Measurements from ENCODE around the gene ERICH3.

- no peak for TF ChIP-seq ESRRA (IDR thresholded peaks at IDR 0.05; ENCODE audit: low read length)
- TF ChIP-seq KDM1A (IDR thresholded peaks at IDR 0.05; ENCODE audit: borderline replicate concordance), result no peak
- TF ChIP-seq HSF1 (IDR thresholded peaks at IDR 0.05; ENCODE audit: low read depth, low read length), result no peak
- no peak for TF ChIP-seq POLR2AphosphoS5 (IDR thresholded peaks at IDR 0.05; ENCODE audit: low read length)
- no peak for TF ChIP-seq ZSCAN29 (IDR thresholded peaks at IDR 0.05)
- TF ChIP-seq, protein P1, sequence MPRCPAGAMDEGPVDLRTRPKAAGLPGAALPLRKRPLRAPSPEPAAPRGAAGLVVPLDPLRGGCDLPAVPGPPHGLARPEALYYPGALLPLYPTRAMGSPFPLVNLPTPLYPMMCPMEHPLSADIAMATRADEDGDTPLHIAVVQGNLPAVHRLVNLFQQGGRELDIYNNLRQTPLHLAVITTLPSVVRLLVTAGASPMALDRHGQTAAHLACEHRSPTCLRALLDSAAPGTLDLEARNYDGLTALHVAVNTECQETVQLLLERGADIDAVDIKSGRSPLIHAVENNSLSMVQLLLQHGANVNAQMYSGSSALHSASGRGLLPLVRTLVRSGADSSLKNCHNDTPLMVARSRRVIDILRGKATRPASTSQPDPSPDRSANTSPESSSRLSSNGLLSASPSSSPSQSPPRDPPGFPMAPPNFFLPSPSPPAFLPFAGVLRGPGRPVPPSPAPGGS (IDR thresholded peaks at IDR 0.05; ENCODE audit: borderline replicate concordance, insufficient read depth, low read depth, low read length, poor library complexity, severe bottlenecking), result no peak
- TF ChIP-seq TCF3 (IDR thresholded peaks at IDR 0.05; ENCODE audit: borderline replicate concordance, insufficient read depth, low read depth, low read length), result no peak
- TF ChIP-seq MTA3 (IDR thresholded peaks at IDR 0.05; ENCODE audit: borderline replicate concordance, low read length), result no peak
- no peak for TF ChIP-seq KAT2A (conservative IDR thresholded peaks at IDR 0.05; ENCODE audit: control insufficient read depth, low read depth, low read length)
- TF ChIP-seq BMI1 (IDR thresholded peaks at IDR 0.05; ENCODE audit: borderline replicate concordance), result no peak
- TF ChIP-seq, protein P2, sequence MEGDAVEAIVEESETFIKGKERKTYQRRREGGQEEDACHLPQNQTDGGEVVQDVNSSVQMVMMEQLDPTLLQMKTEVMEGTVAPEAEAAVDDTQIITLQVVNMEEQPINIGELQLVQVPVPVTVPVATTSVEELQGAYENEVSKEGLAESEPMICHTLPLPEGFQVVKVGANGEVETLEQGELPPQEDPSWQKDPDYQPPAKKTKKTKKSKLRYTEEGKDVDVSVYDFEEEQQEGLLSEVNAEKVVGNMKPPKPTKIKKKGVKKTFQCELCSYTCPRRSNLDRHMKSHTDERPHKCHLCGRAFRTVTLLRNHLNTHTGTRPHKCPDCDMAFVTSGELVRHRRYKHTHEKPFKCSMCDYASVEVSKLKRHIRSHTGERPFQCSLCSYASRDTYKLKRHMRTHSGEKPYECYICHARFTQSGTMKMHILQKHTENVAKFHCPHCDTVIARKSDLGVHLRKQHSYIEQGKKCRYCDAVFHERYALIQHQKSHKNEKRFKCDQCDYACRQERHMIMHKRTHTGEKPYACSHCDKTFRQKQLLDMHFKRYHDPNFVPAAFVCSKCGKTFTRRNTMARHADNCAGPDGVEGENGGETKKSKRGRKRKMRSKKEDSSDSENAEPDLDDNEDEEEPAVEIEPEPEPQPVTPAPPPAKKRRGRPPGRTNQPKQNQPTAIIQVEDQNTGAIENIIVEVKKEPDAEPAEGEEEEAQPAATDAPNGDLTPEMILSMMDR (IDR thresholded peaks at IDR 0.05 in 2 of 3, conservative IDR thresholded peaks at IDR 0.05 in 1 of 3; ENCODE audit: control insufficient read depth in 2 of 3, extremely low read depth in 1 of 3, insufficient read depth in 1 of 3, low read depth in 3 of 3, low read length in 3 of 3), result no peak
- no peak for TF ChIP-seq MAX (IDR thresholded peaks at IDR 0.05; ENCODE audit: low read depth, low read length)
- no peak for TF ChIP-seq EZH2 (IDR thresholded peaks at IDR 0.05; ENCODE audit: borderline replicate concordance, control insufficient read depth, low read depth, low read length)
Observed at GRCh38 chr1:74526708-74527107, 146.9 kb downstream of the ERICH3 start.
